Uterus (tissue), 4 donors: ENCODE results near the gene HBQ1. TPM values are rescaled to one million over a fixed set of nuclear protein-coding genes. Genes with fewer than 3 reads are reported as not detected.

ENCODE experiments used
- DNase-seq, 2 donors: peaks; one replicate each; pipeline ENCODE4 v3.0.0-alpha.2; 2019 to 2020
- H3K27ac ChIP-seq, 2 donors: fragments of 200-600 bp; sonication (generic); 1 replicate in 1 of 2; 2 replicates in 1 of 2; pipeline ENCODE4 v1.5.1; 2016 to 2018
- H3K27me3 ChIP-seq, 2 donors: fragments of 200-600 bp; sonication (generic); one replicate each; pipeline ENCODE4 v1.5.1; 2018 to 2019; ENCODE audit warnings: control low read depth in 1 of 2
- H3K36me3 ChIP-seq, 2 donors: fragments of 200-600 bp; sonication (generic); one replicate each; pipeline ENCODE4 v1.5.1; 2019; ENCODE audit warnings: control low read depth in 1 of 2
- H3K4me1 ChIP-seq, 2 donors: fragments of 200-600 bp; sonication (generic); one replicate each; pipeline ENCODE4 v1.5.1; 2018 to 2019; ENCODE audit warnings: control low read depth in 1 of 2
- H3K4me3 ChIP-seq, 2 donors: fragments of 200-600 bp; sonication (generic); 1 replicate in 1 of 2; 2 replicates in 1 of 2; pipeline ENCODE4 v1.5.1; 2018 to 2019; ENCODE audit warnings: mild to moderate bottlenecking in 1 of 2
- H3K9me3 ChIP-seq, 2 donors: fragments of 200-600 bp; sonication (generic); one replicate each; pipeline ENCODE4 v1.5.1; 2019; ENCODE audit warnings: control low read depth in 1 of 2
- CTCF ChIP-seq, 4 experiments: fragments of 200-600 bp in 2 of 4; fragments of 450-650 bp in 2 of 4; sonication (generic) in 2 of 4; IDR thresholded peaks; one replicate each; pipeline ENCODE4 v1.5.1; 2016 to 2019; ENCODE audit warnings: antibody characterized with exemption in 4 of 4, mild to moderate bottlenecking in 2 of 4, moderate library complexity in 1 of 4
- POLR2A ChIP-seq, 2 donors: fragments of 450-650 bp; IDR thresholded peaks; one replicate each; pipeline ENCODE4 v1.6.1; 2016; ENCODE audit warnings: antibody characterized with exemption in 2 of 2, mild to moderate bottlenecking in 1 of 2, moderate library complexity in 1 of 2
- intact Hi-C: fragments of 100-400 bp; cut with DNase I; formaldehyde crosslinking; loops from one replicate; pipeline ENCODE4 v1.15.1; 2023; ENCODE audit warnings: low total_unique reads
- total RNA-seq, 4 donors: library from RNA; depleted of rRNA in 3 of 4; stranded (reverse); fragments of >200 nt in 3 of 4; gene quantifications; one replicate each; pipeline versions ENCODE4 v1.1.0 to v1.2.4, GENCODE V29; 2014 to 2023
- donor health status: DM: yes; HTN: yes; CAD: no.

The HBQ1 gene
- total RNA-seq, 4 donors from 2014 or later = 4.1 TPM; not detected in 3

GRCh38 chr16:188674-189073 is 8.4 kb downstream of the HBQ1 start:
- intact Hi-C loops = no loop called here

GRCh38 chr16:189604-190186 is 9.4 kb downstream of the HBQ1 start:
- no peaks in the 10 kb centered on the region for H3K36me3 ChIP-seq
- TF ChIP-seq POLR2A (IDR thresholded peaks at IDR 0.05) = no peak
- no peak for TF ChIP-seq CTCF (IDR thresholded peaks at IDR 0.05)
- intact Hi-C loops = no loop called here

More at GRCh38 chr16:188674-189073, 8.4 kb downstream of the HBQ1 start:
- Histone ChIP-seq H3K36me3 (no peaks in the 10 kb centered on the region), H3K27ac (no peak overlapping the region), H3K9me3 (no peaks in the 10 kb centered on the region), H3K4me1 (no peaks in the 10 kb centered on the region), H3K27me3 (no peaks in the 10 kb centered on the region), H3K4me3 (no peak overlapping the region)
- no peak for TF ChIP-seq POLR2A (IDR thresholded peaks at IDR 0.05)
- TF ChIP-seq CTCF (IDR thresholded peaks at IDR 0.05) = no peak
- DNase-seq = no peak

GRCh38 chr16:191831-192230 is 11.6 kb downstream of the HBQ1 start:
- H3K4me1 ChIP-seq = no peaks in the 10 kb centered on the region
- H3K9me3 ChIP-seq = no peaks in the 10 kb centered on the region
- no peak overlapping the region for H3K4me3 ChIP-seq
- H3K27me3 ChIP-seq = no peaks in the 10 kb centered on the region
- DNase-seq = no peak
- H3K27ac ChIP-seq = no peak overlapping the region
- H3K36me3 ChIP-seq = no peaks in the 10 kb centered on the region
- intact Hi-C loops = no loop called here
- TF ChIP-seq POLR2A (IDR thresholded peaks at IDR 0.05) (no peak), CTCF (IDR thresholded peaks at IDR 0.05) (no peak)

More at GRCh38 chr16:189604-190186, 9.4 kb downstream of the HBQ1 start:
- Histone ChIP-seq H3K27me3 (no peaks in the 10 kb centered on the region), H3K27ac (no peak overlapping the region), H3K9me3 (no peaks in the 10 kb centered on the region), H3K4me3 (no peak overlapping the region), H3K4me1 (no peaks in the 10 kb centered on the region)
- DNase-seq = no peak

- no peak for TF ChIP-seq CTCF (IDR thresholded peaks at IDR 0.05)
- no peak for TF ChIP-seq POLR2A (IDR thresholded peaks at IDR 0.05)
- Histone ChIP-seq H3K36me3 (no peaks in the 10 kb centered on the region), H3K4me3 (no peak overlapping the region), H3K27me3 (no peaks in the 10 kb centered on the region), H3K9me3 (no peaks in the 10 kb centered on the region), H3K27ac (no peak overlapping the region), H3K4me1 (no peaks in the 10 kb centered on the region)
- no peak for DNase-seq
- intact Hi-C loops = no loop called here
Measured at GRCh38 chr16:192686-193085, 12.4 kb downstream of the HBQ1 start.

- Histone ChIP-seq H3K36me3 (no peaks in the 10 kb centered on the region), H3K4me3 (no peak overlapping the region), H3K4me1 (no peaks in the 10 kb centered on the region), H3K9me3 (no peaks in the 10 kb centered on the region), H3K27me3 (no peaks in the 10 kb centered on the region), H3K27ac (no peak overlapping the region)
- TF ChIP-seq CTCF (IDR thresholded peaks at IDR 0.05) (no peak), POLR2A (IDR thresholded peaks at IDR 0.05) (no peak)
- intact Hi-C loops = no loop called here
- no peak for DNase-seq
Measured at GRCh38 chr16:193441-193840, 13.2 kb downstream of the HBQ1 start.
